ENCODE data around the gene NDUFAF4.

The NDUFAF4 gene

DNA sequence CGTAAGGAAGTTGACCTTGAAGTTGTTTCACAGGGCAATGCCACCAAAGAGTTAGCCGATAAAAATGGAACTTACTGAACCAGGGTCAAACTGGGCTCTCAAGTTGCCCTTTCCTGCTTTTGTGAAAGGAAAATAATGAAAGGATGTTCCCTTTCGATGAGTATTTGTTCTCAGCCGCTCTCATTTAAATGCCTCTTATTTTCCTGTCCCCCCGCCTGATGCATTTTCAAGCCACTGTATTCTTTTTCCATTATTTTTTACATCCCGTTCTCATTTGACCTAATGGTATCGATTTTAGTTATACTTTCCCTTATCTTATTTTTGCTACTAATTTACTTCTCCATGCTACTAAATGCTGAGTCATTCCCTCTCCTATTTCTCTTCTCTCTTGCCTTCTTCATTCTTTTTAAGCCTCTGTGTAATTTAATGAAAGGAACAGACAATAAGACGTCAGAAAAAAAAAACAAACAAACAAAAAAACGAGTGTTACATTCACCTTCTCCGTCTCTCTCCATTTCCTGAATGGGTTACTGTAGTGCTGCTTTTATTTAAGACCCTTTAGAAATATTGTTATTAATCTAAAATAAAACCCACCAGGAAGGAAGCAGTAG, 655 bp upstream of the NDUFAF4 start:
- peak; percentile 63 for DNase-seq

DNA sequence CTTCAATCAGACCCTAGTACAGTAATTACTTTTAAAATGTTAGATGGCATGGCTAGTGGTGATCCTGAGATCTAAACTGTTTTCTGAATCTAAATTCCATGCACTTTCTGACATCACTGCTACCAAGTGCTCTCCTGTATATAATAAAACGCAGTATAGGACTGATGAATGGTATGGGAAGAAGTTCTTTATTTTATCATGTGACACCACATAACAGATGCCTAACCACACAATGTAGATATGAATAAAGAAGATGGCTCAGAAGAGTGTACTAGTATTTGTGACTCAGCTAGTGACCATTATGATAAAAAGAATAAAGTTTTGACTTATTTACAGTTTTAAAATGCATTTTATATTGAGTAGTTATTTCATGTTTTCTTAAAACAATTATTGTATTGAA, 8.5 kb downstream of the NDUFAF4 start:
- DNase-seq, result no peak

GRCh38 chr6:96888745-96889144, 8.9 kb downstream of the NDUFAF4 start:
- DNase-seq, result peak; percentile 34

- DNase-seq, result no peak
Observed at GRCh38 chr6:96886519-96886918, 11.2 kb downstream of the NDUFAF4 start.

DNA sequence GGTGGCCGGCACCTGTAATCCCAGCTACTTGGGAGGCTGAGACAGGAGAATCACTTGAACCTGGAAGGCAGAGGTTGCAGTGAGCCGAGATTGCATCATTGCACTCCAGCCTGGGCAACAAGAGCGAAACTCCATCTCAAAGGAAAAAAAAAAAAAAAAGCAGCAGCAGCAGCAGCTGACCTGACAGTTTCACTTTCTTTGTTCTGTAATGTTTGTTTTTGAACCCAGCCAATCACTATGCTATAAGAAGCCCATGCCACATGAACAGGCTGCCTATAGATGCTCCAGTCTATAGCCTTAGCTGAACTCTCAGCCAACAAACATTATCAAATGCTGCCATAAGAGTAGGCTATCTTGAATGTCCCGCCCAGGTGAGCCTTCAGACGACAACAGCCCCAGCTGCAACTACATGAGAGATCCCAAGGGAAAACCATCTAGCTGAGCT, 12.5 kb downstream of the NDUFAF4 start:
- peak; percentile 98 for DNase-seq

DNA sequence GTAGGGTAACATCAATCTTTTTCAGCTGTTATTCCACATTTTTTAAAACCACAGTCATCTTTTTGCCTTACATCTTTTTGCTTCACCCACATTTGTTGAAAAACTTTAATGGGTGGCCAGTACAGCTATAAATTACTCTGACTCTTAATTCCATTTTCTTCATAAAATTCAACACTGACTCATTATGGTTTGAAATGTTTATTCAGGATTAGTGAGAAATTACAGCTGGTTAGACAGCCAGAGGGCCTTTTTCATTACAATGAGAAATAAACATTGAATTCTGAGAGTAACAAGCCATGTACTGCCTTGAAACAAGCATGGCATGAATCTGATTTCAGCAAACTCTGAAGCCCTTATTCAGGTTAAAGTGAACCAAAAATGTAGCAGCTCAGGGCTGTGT, 19.5 kb downstream of the NDUFAF4 start:
- peak; percentile 73 for DNase-seq

DNA sequence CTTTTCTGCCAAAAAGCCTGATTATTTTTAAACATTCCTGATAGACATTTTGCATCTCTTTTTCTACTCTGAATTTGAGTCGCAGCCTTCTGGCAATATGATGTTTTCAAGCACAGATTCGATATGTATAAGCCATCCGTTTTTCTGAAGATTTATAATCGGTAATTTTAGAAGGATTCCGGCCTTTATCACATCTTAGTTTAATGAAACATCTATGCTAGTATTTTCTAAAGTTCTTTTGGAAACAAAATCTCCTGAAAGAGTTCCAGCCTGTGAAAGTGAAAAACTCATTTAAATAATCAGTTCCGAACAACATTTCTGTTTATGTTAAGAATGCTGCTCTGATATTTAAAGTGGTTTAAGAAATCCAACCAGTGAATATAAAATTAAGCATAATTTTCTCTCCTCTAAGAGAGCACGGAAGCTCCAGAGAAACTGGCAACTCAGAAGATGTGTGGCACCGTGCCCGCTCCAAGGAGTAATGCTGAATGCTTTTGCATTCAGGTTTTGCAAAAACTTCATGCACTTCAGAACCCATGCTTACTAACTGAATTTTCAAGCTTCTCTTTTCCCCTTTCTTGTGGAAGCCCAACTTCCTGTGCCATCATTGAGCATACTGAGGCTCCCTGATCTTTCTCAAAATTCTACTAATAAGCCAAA, 20.7 kb downstream of the NDUFAF4 start:
- no peak for DNase-seq

- DNase-seq, result peak; percentile 72
Observed at GRCh38 chr6:96872976-96873375, 24.7 kb downstream of the NDUFAF4 start.

DNA sequence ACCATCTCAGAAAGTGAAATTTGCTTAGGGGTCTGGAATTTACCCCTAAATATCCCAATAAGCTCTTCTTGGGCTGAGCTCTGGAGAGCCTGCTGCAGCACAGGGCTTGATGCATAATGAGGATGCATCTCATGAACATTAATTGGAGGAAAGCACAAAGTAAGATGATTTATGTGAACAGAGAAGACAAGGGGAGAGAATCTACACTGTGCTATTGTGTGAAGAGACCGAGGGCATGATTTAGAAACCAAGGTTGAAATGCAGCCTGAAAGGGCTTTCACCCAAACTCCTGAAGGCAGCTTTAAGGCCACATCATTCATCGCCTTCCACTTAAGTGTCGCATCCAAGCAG, 32.7 kb downstream of the NDUFAF4 start:
- DNase-seq, result peak; percentile 94

- peak; percentile 98 for DNase-seq
Observed at GRCh38 chr6:96864216-96865054, 33.3 kb downstream of the NDUFAF4 start.

DNA sequence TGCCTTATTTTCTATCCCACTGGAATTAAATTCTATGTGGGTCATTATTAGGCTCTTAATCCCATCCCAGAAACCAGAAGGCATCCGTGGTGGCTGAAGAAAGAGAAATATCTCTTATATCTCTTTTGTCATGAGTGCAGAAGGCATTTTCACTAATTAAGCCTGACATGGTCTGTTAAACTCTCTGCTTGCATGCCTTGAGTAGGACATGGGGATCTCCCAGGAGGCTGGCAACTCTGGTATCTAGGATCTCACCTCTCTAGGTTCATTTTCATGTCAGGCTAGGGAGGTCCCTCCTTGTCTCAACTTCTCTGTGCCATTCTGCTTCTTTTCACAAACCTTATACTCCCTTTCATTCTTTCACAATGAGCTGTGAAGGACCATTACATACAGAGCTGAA, 35.1 kb downstream of the NDUFAF4 start:
- peak; percentile 90 for DNase-seq

DNA sequence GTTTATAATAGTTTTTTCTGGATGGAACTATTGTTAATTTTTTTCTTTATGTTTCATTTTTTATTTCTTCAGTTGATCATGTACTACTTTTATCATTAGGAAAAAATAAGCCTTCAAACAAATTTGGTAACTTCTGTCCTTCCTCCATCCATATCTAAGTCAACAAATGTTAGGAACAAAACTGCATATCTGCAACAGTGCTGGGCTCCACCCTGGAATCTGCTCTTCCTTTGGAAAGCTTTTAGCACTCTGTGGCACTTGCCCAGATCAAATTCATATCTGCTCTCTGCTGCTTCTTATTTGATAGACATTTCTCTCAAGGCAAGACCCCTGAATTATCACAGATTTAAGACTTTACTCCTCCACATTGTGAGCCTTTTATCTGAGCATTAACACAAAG, 36.1 kb downstream of the NDUFAF4 start:
- peak; percentile 73 for DNase-seq

- peak; percentile 47 for DNase-seq
Observed at GRCh38 chr6:96856856-96857255, 40.8 kb downstream of the NDUFAF4 start.

DNA sequence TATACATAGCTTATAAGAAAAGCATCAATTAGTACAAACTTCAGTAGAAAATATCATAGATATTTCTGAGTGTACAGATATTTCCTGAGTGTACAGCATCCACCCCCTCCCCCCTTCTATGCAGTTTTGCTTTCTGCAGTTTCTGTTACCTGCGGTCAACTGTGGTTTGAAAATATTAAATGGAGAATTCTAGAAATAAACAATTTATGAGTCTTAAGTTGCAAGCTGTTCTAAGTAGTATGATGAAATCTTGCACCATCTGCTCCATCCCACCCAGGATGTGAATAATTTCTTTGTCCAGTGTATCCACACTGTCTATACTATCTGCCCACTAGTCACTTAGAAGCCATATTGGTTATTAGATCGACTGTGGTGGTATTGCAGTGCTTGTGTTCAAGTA, 44.6 kb downstream of the NDUFAF4 start:
- no peak for DNase-seq

- no peak for DNase-seq
Observed at GRCh38 chr6:96852605-96853004, 45.1 kb downstream of the NDUFAF4 start.

- no peak for DNase-seq
Observed at GRCh38 chr6:96851858-96852257, 45.8 kb downstream of the NDUFAF4 start.

GRCh38 chr6:96849615-96850014, 48.1 kb downstream of the NDUFAF4 start:
- no peak for DNase-seq

GRCh38 chr6:96844530-96844929, 53.2 kb downstream of the NDUFAF4 start:
- no peak for DNase-seq

GRCh38 chr6:96841345-96841744, 56.3 kb downstream of the NDUFAF4 start:
- peak; percentile 37 for DNase-seq
